GM12878 (cell line): ENCODE data around the gene REL. TPM values are rescaled to one million over a fixed set of nuclear protein-coding genes. Genes with fewer than 3 reads are reported as not detected.

Experiments
- ATAC-seq: fragments of 200-7000 bp; cut with Tn5 transposase; 3 replicates; pipeline ENCODE4 v1.9.1; 2020; ENCODE audit warnings: mild to moderate bottlenecking, moderate library complexity
- BruUV-seq: library from RNA; stranded (reverse); fragments of 400-500 nt; replicated peaks from 2 replicates; lab custom pipeline; 2021; lab: Mats Ljungman, UMichigan
- CTCF ChIA-PET: fragments of 300-600 bp; sonication (Branson Sonifier 250); formaldehyde crosslinking; extraction: SDS; loops from one replicate; lab custom pipeline; 2021; ENCODE audit warnings: inconsistent platforms; lab: Yijun Ruan, JAX
- POLR2A ChIA-PET: fragments of 350-600 bp; formaldehyde crosslinking; extraction: SDS; loops from one replicate; lab custom pipeline; 2021; ENCODE audit warnings: inconsistent platforms; lab: Charles Lee
- RAD21 ChIA-PET: fragments of 300-600 bp; sonication (Branson Sonifier 250); formaldehyde crosslinking; loops from one replicate; lab custom pipeline; 2023; ENCODE audit warnings: antibody characterized with exemption; ENCODE audit not compliant: unreplicated experiment; lab: Charles Lee
- SMC1A ChIA-PET: fragments of 300-600 bp; sonication (Branson Sonifier 250); formaldehyde crosslinking; loops from one replicate; lab custom pipeline; 2023; ENCODE audit not compliant: unreplicated experiment, uncharacterized antibody; lab: Charles Lee
- DNase-seq: peaks from one replicate; pipeline ENCODE4 v3.0.0-alpha.2; 2011; ENCODE audit warnings: low read depth, low spot score
- FAIRE-seq: peaks from 3 replicates; lab custom pipeline; 2011; peaks lifted over from hg19 to GRCh38; lab: Jason Lieb, UNC
- H2AFZ ChIP-seq: 2 replicates; pipeline ENCODE4 v1.6.0; 2011; ENCODE audit warnings: low read depth, low read length, control low read depth; ENCODE audit not compliant: control insufficient read depth
- H3K27ac ChIP-seq: 2 replicates; pipeline ENCODE4 v1.5.1; 2011; ENCODE audit warnings: control low read depth; ENCODE audit not compliant: control insufficient read depth, insufficient read depth
- H3K27me3 ChIP-seq, 2 experiments: replicated peaks in 1 of 2; 2 replicates each; pipeline versions ENCODE4 v1.6.0 to v1.6.1; 2011; ENCODE audit warnings: low read length in 1 of 2; ENCODE audit not compliant: control insufficient read depth in 2 of 2, insufficient read depth in 2 of 2
- H3K36me3 ChIP-seq, 2 experiments: 2 replicates each; pipeline ENCODE4 v1.5.1; 2011; ENCODE audit warnings: low read length in 1 of 2; ENCODE audit not compliant: control insufficient read depth in 2 of 2, insufficient read depth in 2 of 2
- H3K4me1 ChIP-seq: 2 replicates; pipeline ENCODE4 v1.6.1; 2011; ENCODE audit warnings: mild to moderate bottlenecking, low read length, moderate library complexity, mixed read lengths; ENCODE audit not compliant: control insufficient read depth, insufficient read depth
- H3K4me2 ChIP-seq: 2 replicates; pipeline ENCODE4 v1.6.0; 2011; ENCODE audit warnings: control low read depth; ENCODE audit not compliant: control insufficient read depth, insufficient read depth
- H3K4me3 ChIP-seq: fragments of 200-600 bp; sonication (generic); 2 replicates; pipeline ENCODE4 v1.5.1; 2016
- H3K79me2 ChIP-seq: 2 replicates; pipeline ENCODE4 v1.6.0; 2011; ENCODE audit warnings: low read length; ENCODE audit not compliant: control insufficient read depth, insufficient read depth
- H3K9ac ChIP-seq: 2 replicates; pipeline ENCODE4 v1.8.0; 2011; ENCODE audit warnings: low read length, control low read depth, mixed read lengths; ENCODE audit not compliant: control insufficient read depth, insufficient read depth
- H3K9me3 ChIP-seq: replicated peaks from 3 replicates; pipeline ENCODE4 v1.5.1; 2011; ENCODE audit warnings: mild to moderate bottlenecking, low read length; ENCODE audit not compliant: control insufficient read depth, insufficient read depth
- H4K20me1 ChIP-seq: 2 replicates; pipeline ENCODE4 v1.6.0; 2011; ENCODE audit not compliant: control insufficient read depth, insufficient read depth
- BMI1 ChIP-seq: fragments of 450-650 bp; IDR thresholded peaks from 2 replicates; pipeline ENCODE4 v1.6.1; 2016; ENCODE audit warnings: mild to moderate bottlenecking, moderate library complexity, borderline replicate concordance
- DPF2 ChIP-seq: fragments of 450-650 bp; IDR thresholded peaks from 2 replicates; pipeline ENCODE4 v1.6.1; 2017; ENCODE audit warnings: mild to moderate bottlenecking
- HCFC1 ChIP-seq: fragments of 150-350 bp; IDR thresholded peaks from 2 replicates; pipeline ENCODE4 v1.6.1; 2014; ENCODE audit warnings: low read length
- JUNB ChIP-seq: IDR thresholded peaks from 2 replicates; pipeline ENCODE4 v1.6.1; 2016; ENCODE audit warnings: antibody characterized with exemption, mild to moderate bottlenecking
- LARP7 ChIP-seq: fragments of 450-650 bp; IDR thresholded peaks from 2 replicates; pipeline ENCODE4 v1.6.1; 2017; ENCODE audit warnings: mild to moderate bottlenecking
- MTA2 ChIP-seq: fragments of 450-650 bp; IDR thresholded peaks from 2 replicates; pipeline ENCODE4 v1.6.1; 2016; ENCODE audit warnings: low read depth, mild to moderate bottlenecking, moderate library complexity
- MTA3 ChIP-seq: IDR thresholded peaks from 2 replicates; pipeline ENCODE4 v1.6.1; 2012; ENCODE audit warnings: low read length, inconsistent platforms, borderline replicate concordance
- MYB ChIP-seq: fragments of 150-350 bp; IDR thresholded peaks from 2 replicates; pipeline ENCODE4 v1.6.1; 2014; ENCODE audit warnings: mild to moderate bottlenecking, low read depth, low read length, borderline replicate concordance
- NR2F1 ChIP-seq: fragments of 450-650 bp; conservative IDR thresholded peaks from 2 replicates; pipeline ENCODE4 v1.6.1; 2017; ENCODE audit warnings: mild to moderate bottlenecking
- PML ChIP-seq: IDR thresholded peaks from 2 replicates; pipeline ENCODE4 v1.6.1; 2012; ENCODE audit warnings: low read length, inconsistent platforms
- RCOR1 ChIP-seq: conservative IDR thresholded peaks from 2 replicates; pipeline ENCODE4 v1.6.1; 2012; ENCODE audit warnings: low read depth, low read length, improper control_type of control experiment
- RELA ChIP-seq: fragments of 450-650 bp; IDR thresholded peaks from 2 replicates; pipeline ENCODE4 v1.8.0; 2014; ENCODE audit warnings: borderline replicate concordance; ENCODE audit not compliant: partially characterized antibody
- RFX5 ChIP-seq: IDR thresholded peaks from 2 replicates; pipeline ENCODE4 v1.6.1; 2011; ENCODE audit warnings: low read depth, low read length, improper control_type of control experiment
- RUNX3 ChIP-seq: IDR thresholded peaks from 2 replicates; pipeline ENCODE4 v1.6.1; 2012; ENCODE audit warnings: low read length, inconsistent platforms
- SUZ12 ChIP-seq: fragments of 200-600 bp; sonication (generic); IDR thresholded peaks from one replicate; pipeline ENCODE4 v1.6.1; 2018; ENCODE audit warnings: antibody characterized with exemption, mild to moderate bottlenecking; ENCODE audit not compliant: unreplicated experiment
- TCF7 ChIP-seq: IDR thresholded peaks from 2 replicates; pipeline ENCODE4 v1.6.1; 2014; ENCODE audit warnings: antibody characterized with exemption, borderline replicate concordance
- ZSCAN29 ChIP-seq: fragments of 450-650 bp; IDR thresholded peaks from 2 replicates; pipeline ENCODE4 v1.6.1; 2017; ENCODE audit warnings: mild to moderate bottlenecking, moderate library complexity
- ZZZ3 ChIP-seq: IDR thresholded peaks from 2 replicates; pipeline ENCODE4 v1.6.1; 2011; ENCODE audit warnings: low read depth; ENCODE audit not compliant: control insufficient read depth, insufficient read length
- WGBS: methylation state at CpG from one replicate; pipeline ENCODE4 v1.1.6; 2016; ENCODE audit warnings: low lambda C conversion rate; ENCODE audit not compliant: insufficient replicate concordance, insufficient coverage; ENCODE audit errors: missing lambda C conversion rate; 5-methylcytosine and 5-hydroxymethylcytosine counted together
- in situ Hi-C: fragments of 300-500 bp; cut with MboI; formaldehyde crosslinking; loops from 9 replicates; pipeline ENCODE4 v1.14.3; 2018; ENCODE audit warnings: mixed read lengths
- intact Hi-C: fragments of 100-400 bp; cut with micrococcal nuclease; formaldehyde crosslinking; loops from one replicate; pipeline ENCODE4 v1.14.2; 2022; ENCODE audit not compliant: unreplicated experiment
- polyA plus RNA-seq, 11 experiments: library from polyadenylated mRNA; depleted of rRNA in 4 of 11; unstranded in 6 of 11; stranded (reverse) in 5 of 11; fragments of >200 nt; fragmentation: Nextera tagmentation in 4 of 11; fragmentation: Illumina TruSeq in 1 of 11; extraction: Ambion mirVana in 4 of 11; extraction: Trizol in 1 of 11; gene quantifications; 1 replicate in 1 of 11; 2 replicates in 10 of 11; pipeline versions ENCODE4 v1.2.1 to v1.2.3, GENCODE V29; 2011 to 2016; ENCODE audit warnings: inconsistent platforms in 2 of 11, missing spikeins in 2 of 11, low read depth in 1 of 11
- total RNA-seq, 4 experiments: library from RNA; depleted of rRNA in 3 of 4; stranded (reverse); fragments of >200 nt in 3 of 4; fragmentation: Illumina TruSeq in 1 of 4; extraction: Trizol in 1 of 4; gene quantifications; 2 replicates each; pipeline versions ENCODE4 v1.2.1 to v1.2.3, GENCODE V29; 2013 to 2021
- TF ChIP-seq, protein P1 (sequence below): IDR thresholded peaks from 2 replicates; pipeline ENCODE4 v1.6.1; 2012; ENCODE audit warnings: low read length, inconsistent platforms
- TF ChIP-seq, protein P2 (sequence below): fragments of 450-650 bp; formaldehyde crosslinking; IDR thresholded peaks from 2 replicates; pipeline ENCODE4 v1.4.0; 2022; ENCODE audit warnings: mild to moderate bottlenecking, moderate library complexity
- TF ChIP-seq, protein P3 (sequence below): IDR thresholded peaks from 2 replicates; pipeline ENCODE4 v1.6.1; 2011; ENCODE audit warnings: borderline replicate concordance, low read depth, mild to moderate bottlenecking, moderate library complexity, low read length; ENCODE audit not compliant: insufficient read depth, poor library complexity, severe bottlenecking

The REL gene
- total and polyA plus RNA-seq, 10 of the 15 experiments (the other 5 are each of a cell fraction or from before 2014, with no cell fraction given): 6.3 to 52.4 (median 26.6) TPM

DNA sequence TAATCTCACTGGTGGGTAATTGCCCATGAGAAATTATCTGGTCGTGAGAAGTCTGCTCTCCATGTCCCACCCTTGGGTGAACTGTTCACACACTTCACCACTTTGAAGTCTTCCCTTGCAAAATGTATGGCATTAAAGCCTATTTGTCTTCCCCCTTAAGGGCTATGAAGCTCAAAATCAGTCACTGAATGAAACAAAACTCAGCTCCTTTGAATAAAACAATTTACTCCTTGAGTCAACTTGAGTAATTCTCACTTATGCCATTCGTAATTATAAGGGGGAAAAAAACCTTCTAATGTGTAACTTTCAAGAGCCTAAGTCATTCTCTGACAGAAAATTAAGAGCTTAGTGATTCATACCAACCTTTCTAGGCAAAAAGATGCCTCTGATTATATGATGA, 48.8 kb upstream of the REL start:
- peaks cover 50% of the 10 kb centered on the region for H3K4me1 ChIP-seq
- DNase-seq: no peak
- no peaks in the 10 kb centered on the region for H3K36me3 ChIP-seq
- ATAC-seq: peak; percentile 22
- H3K9me3 ChIP-seq: no peaks in the 10 kb centered on the region
- peak overlapping the region; percentile 32; the same call in 1 of the 2 replicates for H3K27ac ChIP-seq
- intact Hi-C loops (no loop called here), in situ Hi-C loops (no loop called here)
- no peaks in the 10 kb centered on the region for H3K27me3 ChIP-seq
- H3K79me2 ChIP-seq: no peaks in the 10 kb centered on the region
- H3K4me3 ChIP-seq: no peak overlapping the region
- no peak for FAIRE-seq
- H4K20me1 ChIP-seq: no peaks in the 10 kb centered on the region
- H2AFZ ChIP-seq: no peak overlapping the region; the same call in 1 of the 2 replicates
- ChIA-PET RAD21 (interaction anchor here (0.7 to 3.0 kb wide), 13 partner anchors 8 to 166 kb away, joined by 3 to 19 read pairs (median 5); partner anchors contain the start of gene REL), SMC1A (interaction anchor here (0.7 to 1.7 kb wide), 15 partner anchors 9 to 166 kb away, joined by 3 to 14 read pairs (median 4); no protein-coding TSS in a partner anchor), POLR2A (interaction anchor here (0.6 to 1.7 kb wide), 4 partner anchors 9 to 111 kb away, joined by 3 to 8 read pairs (median 5); no protein-coding TSS in a partner anchor), CTCF (interaction anchor here (0.9 to 5.3 kb wide), 6 partner anchors 9 to 166 kb away, joined by 3 to 18 read pairs (median 6); no protein-coding TSS in a partner anchor)
- H3K4me2 ChIP-seq: no peak overlapping the region
- 29% methylated on average over 2 of the region's 2 CpGs for WGBS
- no peak overlapping the region for H3K9ac ChIP-seq
- no TSS peak for BruUV-seq
- no peak; the same call in 1 of the 2 replicates for TF ChIP-seq PML
- peak; percentile 57 for TF ChIP-seq JUNB
- TF ChIP-seq, protein P1, sequence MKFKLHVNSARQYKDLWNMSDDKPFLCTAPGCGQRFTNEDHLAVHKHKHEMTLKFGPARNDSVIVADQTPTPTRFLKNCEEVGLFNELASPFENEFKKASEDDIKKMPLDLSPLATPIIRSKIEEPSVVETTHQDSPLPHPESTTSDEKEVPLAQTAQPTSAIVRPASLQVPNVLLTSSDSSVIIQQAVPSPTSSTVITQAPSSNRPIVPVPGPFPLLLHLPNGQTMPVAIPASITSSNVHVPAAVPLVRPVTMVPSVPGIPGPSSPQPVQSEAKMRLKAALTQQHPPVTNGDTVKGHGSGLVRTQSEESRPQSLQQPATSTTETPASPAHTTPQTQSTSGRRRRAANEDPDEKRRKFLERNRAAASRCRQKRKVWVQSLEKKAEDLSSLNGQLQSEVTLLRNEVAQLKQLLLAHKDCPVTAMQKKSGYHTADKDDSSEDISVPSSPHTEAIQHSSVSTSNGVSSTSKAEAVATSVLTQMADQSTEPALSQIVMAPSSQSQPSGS: peak; percentile 42; the same call in 1 of the 2 replicates
- no peak for TF ChIP-seq MTA3
- no peak for TF ChIP-seq MYB
- TF ChIP-seq RELA: no peak
- no peak for TF ChIP-seq LARP7
- no peak for TF ChIP-seq SUZ12
- TF ChIP-seq, protein P2, sequence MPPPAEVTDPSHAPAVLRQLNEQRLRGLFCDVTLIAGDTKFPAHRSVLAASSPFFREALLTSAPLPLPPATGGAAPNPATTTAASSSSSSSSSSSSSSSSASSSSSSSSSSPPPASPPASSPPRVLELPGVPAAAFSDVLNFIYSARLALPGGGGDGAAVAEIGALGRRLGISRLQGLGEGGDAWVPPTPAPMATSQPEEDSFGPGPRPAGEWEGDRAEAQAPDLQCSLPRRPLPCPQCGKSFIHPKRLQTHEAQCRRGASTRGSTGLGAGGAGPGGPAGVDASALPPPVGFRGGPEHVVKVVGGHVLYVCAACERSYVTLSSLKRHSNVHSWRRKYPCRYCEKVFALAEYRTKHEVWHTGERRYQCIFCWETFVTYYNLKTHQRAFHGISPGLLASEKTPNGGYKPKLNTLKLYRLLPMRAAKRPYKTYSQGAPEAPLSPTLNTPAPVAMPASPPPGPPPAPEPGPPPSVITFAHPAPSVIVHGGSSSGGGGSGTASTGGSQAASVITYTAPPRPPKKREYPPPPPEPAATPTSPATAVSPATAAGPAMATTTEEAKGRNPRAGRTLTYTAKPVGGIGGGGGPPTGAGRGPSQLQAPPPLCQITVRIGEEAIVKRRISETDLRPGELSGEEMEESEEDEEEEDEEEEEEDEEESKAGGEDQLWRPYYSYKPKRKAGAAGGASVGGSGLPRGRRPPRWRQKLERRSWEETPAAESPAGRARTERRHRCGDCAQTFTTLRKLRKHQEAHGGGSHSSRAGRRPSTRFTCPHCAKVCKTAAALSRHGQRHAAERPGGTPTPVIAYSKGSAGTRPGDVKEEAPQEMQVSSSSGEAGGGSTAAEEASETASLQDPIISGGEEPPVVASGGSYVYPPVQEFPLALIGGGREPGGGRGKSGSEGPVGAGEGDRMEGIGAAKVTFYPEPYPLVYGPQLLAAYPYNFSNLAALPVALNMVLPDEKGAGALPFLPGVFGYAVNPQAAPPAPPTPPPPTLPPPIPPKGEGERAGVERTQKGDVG: no peak
- TF ChIP-seq RUNX3: no peak
- TF ChIP-seq RFX5: no peak
- TF ChIP-seq, protein P3, sequence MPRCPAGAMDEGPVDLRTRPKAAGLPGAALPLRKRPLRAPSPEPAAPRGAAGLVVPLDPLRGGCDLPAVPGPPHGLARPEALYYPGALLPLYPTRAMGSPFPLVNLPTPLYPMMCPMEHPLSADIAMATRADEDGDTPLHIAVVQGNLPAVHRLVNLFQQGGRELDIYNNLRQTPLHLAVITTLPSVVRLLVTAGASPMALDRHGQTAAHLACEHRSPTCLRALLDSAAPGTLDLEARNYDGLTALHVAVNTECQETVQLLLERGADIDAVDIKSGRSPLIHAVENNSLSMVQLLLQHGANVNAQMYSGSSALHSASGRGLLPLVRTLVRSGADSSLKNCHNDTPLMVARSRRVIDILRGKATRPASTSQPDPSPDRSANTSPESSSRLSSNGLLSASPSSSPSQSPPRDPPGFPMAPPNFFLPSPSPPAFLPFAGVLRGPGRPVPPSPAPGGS: peak; percentile 86
- TF ChIP-seq HCFC1: no peak
- no peak for TF ChIP-seq RCOR1
- peak; percentile 84 for TF ChIP-seq MTA2
- 0 out of 2 replicates have a peak, but pooled peaks have one; percentile 23 for TF ChIP-seq NR2F1
- no peak for TF ChIP-seq ZSCAN29
- TF ChIP-seq ZZZ3: no peak
- peak; percentile 42; the same call in 1 of the 2 replicates for TF ChIP-seq DPF2
- 0 out of 2 replicates have a peak, but pooled peaks have one; percentile 50 for TF ChIP-seq TCF7
- 0 out of 2 replicates have a peak, but pooled peaks have one; percentile 31 for TF ChIP-seq BMI1
